ENCODE data around the gene PRR15L.

Gene PRR15L

GRCh38 chr17:47918006-47918405 is 39.7 kb downstream of the PRR15L start:
- H3K4me1 ChIP-seq (ENCODE audit: control insufficient read depth in 1 of 2, insufficient read depth in 2 of 2, low read length in 2 of 2): no peaks in the 10 kb centered on the region
- H2AFZ ChIP-seq (ENCODE audit: insufficient read depth, low read length, poor library complexity): no peak overlapping the region
- WGBS (ENCODE audit: extremely low coverage, insufficient coverage, insufficient read length): no CpG with 5 or more reads among the region's 2 CpGs
- H3K79me1 ChIP-seq (ENCODE audit: low read length): no peaks in the 10 kb centered on the region
- H3K27me3 ChIP-seq (ENCODE audit: insufficient read depth, low read length): no peaks in the 10 kb centered on the region
- H3K36me3 ChIP-seq (ENCODE audit: control insufficient read depth in 1 of 2, insufficient read depth in 2 of 2, low read length in 2 of 2): peaks cover 15 to 16% of the 10 kb centered on the region in 2 experiments
- H3K18ac ChIP-seq (ENCODE audit: low read length): no peak overlapping the region
- no peak overlapping the region for H4K8ac ChIP-seq (ENCODE audit: low read depth, low read length)
- no peaks in the 10 kb centered on the region for H3K9me3 ChIP-seq (ENCODE audit: insufficient read depth, low read depth, low read length)
- H3K4ac ChIP-seq (ENCODE audit: low read depth, low read length): no peak overlapping the region
- H3K4me3 ChIP-seq (ENCODE audit: low read depth, low read length): no peak overlapping the region
- H4K91ac ChIP-seq (ENCODE audit: low read depth, low read length): no peak overlapping the region
- H2BK5ac ChIP-seq (ENCODE audit: low read depth, low read length, poor library complexity): no peak overlapping the region
- no peak overlapping the region for H3K4me2 ChIP-seq (ENCODE audit: low read length)
- H2BK120ac ChIP-seq (ENCODE audit: insufficient read depth, low read length, poor library complexity): no peak overlapping the region
- no peak overlapping the region for H3K27ac ChIP-seq (ENCODE audit: low read depth, low read length)
- no peaks in the 10 kb centered on the region for H3K79me2 ChIP-seq (ENCODE audit: control insufficient read depth, insufficient read depth, low read length, poor library complexity)
- H2AK5ac ChIP-seq (ENCODE audit: low read length): no peak overlapping the region
- H3K14ac ChIP-seq (ENCODE audit: low read length): no peak overlapping the region
- no peak overlapping the region for H2BK12ac ChIP-seq (ENCODE audit: low read length)
- no peak for DNase-seq
- no peak overlapping the region for H3K9ac ChIP-seq (ENCODE audit: low read length)
- no peak overlapping the region for H3K23ac ChIP-seq (ENCODE audit: low read length)
- no peak overlapping the region for H4K12ac ChIP-seq (ENCODE audit: low read depth, low read length)

- Histone ChIP-seq H3K18ac (ENCODE audit: low read length) (no peak overlapping the region), H3K4me2 (ENCODE audit: low read length) (no peak overlapping the region), H2BK120ac (ENCODE audit: insufficient read depth, low read length, poor library complexity) (no peak overlapping the region), H4K12ac (ENCODE audit: low read depth, low read length) (no peak overlapping the region), H3K4me3 (ENCODE audit: low read depth, low read length) (no peak overlapping the region), H3K27ac (ENCODE audit: low read depth, low read length) (no peak overlapping the region), H2BK5ac (ENCODE audit: low read depth, low read length, poor library complexity) (no peak overlapping the region), H3K9me3 (ENCODE audit: insufficient read depth, low read depth, low read length) (no peaks in the 10 kb centered on the region), H3K79me2 (ENCODE audit: control insufficient read depth, insufficient read depth, low read length, poor library complexity) (no peaks in the 10 kb centered on the region), H4K8ac (ENCODE audit: low read depth, low read length) (no peak overlapping the region), H3K4ac (ENCODE audit: low read depth, low read length) (no peak overlapping the region), H3K23ac (ENCODE audit: low read length) (no peak overlapping the region), H4K91ac (ENCODE audit: low read depth, low read length) (no peak overlapping the region), H2BK12ac (ENCODE audit: low read length) (no peak overlapping the region), H3K9ac (ENCODE audit: low read length) (no peak overlapping the region), H3K36me3 (ENCODE audit: control insufficient read depth in 1 of 2, insufficient read depth in 2 of 2, low read length in 2 of 2) (peaks cover 13% of the 10 kb centered on the region in 2 experiments), H3K27me3 (ENCODE audit: insufficient read depth, low read length) (no peaks in the 10 kb centered on the region), H3K79me1 (ENCODE audit: low read length) (no peaks in the 10 kb centered on the region), H3K4me1 (ENCODE audit: control insufficient read depth in 1 of 2, insufficient read depth in 2 of 2, low read length in 2 of 2) (no peaks in the 10 kb centered on the region), H2AK5ac (ENCODE audit: low read length) (no peak overlapping the region), H2AFZ (ENCODE audit: insufficient read depth, low read length, poor library complexity) (no peak overlapping the region), H3K14ac (ENCODE audit: low read length) (no peak overlapping the region)
- WGBS (ENCODE audit: extremely low coverage, insufficient coverage, insufficient read length): no CpG with 5 or more reads among the region's 2 CpGs
- no peak for DNase-seq
Observed at GRCh38 chr17:47917581-47917980, 40.1 kb downstream of the PRR15L start.

- H2AK5ac ChIP-seq (ENCODE audit: low read length): no peak overlapping the region
- no CpG with 5 or more reads among the region's 19 CpGs for WGBS (ENCODE audit: extremely low coverage, insufficient coverage, insufficient read length)
Observed at GRCh38 chr17:47916489-47917208, 41.0 kb downstream of the PRR15L start.

GRCh38 chr17:47915776-47916398 is 41.8 kb downstream of the PRR15L start:
- WGBS (ENCODE audit: extremely low coverage, insufficient coverage, insufficient read length): no CpG with 5 or more reads among the region's 12 CpGs
- Histone ChIP-seq H4K8ac (ENCODE audit: low read depth, low read length) (no peak overlapping the region), H3K27ac (ENCODE audit: low read depth, low read length) (no peak overlapping the region), H3K79me1 (ENCODE audit: low read length) (no peaks in the 10 kb centered on the region), H2BK12ac (ENCODE audit: low read length) (no peak overlapping the region), H3K9ac (ENCODE audit: low read length) (no peak overlapping the region), H3K14ac (ENCODE audit: low read length) (no peak overlapping the region), H2AFZ (ENCODE audit: insufficient read depth, low read length, poor library complexity) (no peak overlapping the region), H3K4me3 (ENCODE audit: low read depth, low read length) (no peak overlapping the region), H3K18ac (ENCODE audit: low read length) (no peak overlapping the region), H3K9me3 (ENCODE audit: insufficient read depth, low read depth, low read length) (no peaks in the 10 kb centered on the region), H3K36me3 (ENCODE audit: control insufficient read depth in 1 of 2, insufficient read depth in 2 of 2, low read length in 2 of 2) (peaks cover 13% of the 10 kb centered on the region in 2 experiments), H3K4me2 (ENCODE audit: low read length) (no peak overlapping the region), H2AK5ac (ENCODE audit: low read length) (no peak overlapping the region), H4K12ac (ENCODE audit: low read depth, low read length) (no peak overlapping the region), H3K4ac (ENCODE audit: low read depth, low read length) (no peak overlapping the region), H3K27me3 (ENCODE audit: insufficient read depth, low read length) (no peaks in the 10 kb centered on the region), H2BK5ac (ENCODE audit: low read depth, low read length, poor library complexity) (no peak overlapping the region), H3K23ac (ENCODE audit: low read length) (no peak overlapping the region), H3K4me1 (ENCODE audit: control insufficient read depth in 1 of 2, insufficient read depth in 2 of 2, low read length in 2 of 2) (no peaks in the 10 kb centered on the region), H3K79me2 (ENCODE audit: control insufficient read depth, insufficient read depth, low read length, poor library complexity) (no peaks in the 10 kb centered on the region), H4K91ac (ENCODE audit: low read depth, low read length) (no peak overlapping the region), H2BK120ac (ENCODE audit: insufficient read depth, low read length, poor library complexity) (no peak overlapping the region)
- DNase-seq: no peak

More at GRCh38 chr17:47916489-47917208, 41.0 kb downstream of the PRR15L start:
- H3K4ac ChIP-seq (ENCODE audit: low read depth, low read length): no peak overlapping the region
- H3K36me3 ChIP-seq (ENCODE audit: control insufficient read depth in 1 of 2, insufficient read depth in 2 of 2, low read length in 2 of 2): peaks cover 13% of the 10 kb centered on the region in 2 experiments
- no peaks in the 10 kb centered on the region for H3K4me1 ChIP-seq (ENCODE audit: control insufficient read depth in 1 of 2, insufficient read depth in 2 of 2, low read length in 2 of 2)
- no peak overlapping the region for H4K8ac ChIP-seq (ENCODE audit: low read depth, low read length)
- H3K4me2 ChIP-seq (ENCODE audit: low read length): no peak overlapping the region
- no peak overlapping the region for H3K18ac ChIP-seq (ENCODE audit: low read length)
- no peaks in the 10 kb centered on the region for H3K9me3 ChIP-seq (ENCODE audit: insufficient read depth, low read depth, low read length)
- no peak overlapping the region for H2AFZ ChIP-seq (ENCODE audit: insufficient read depth, low read length, poor library complexity)
- H2BK5ac ChIP-seq (ENCODE audit: low read depth, low read length, poor library complexity): no peak overlapping the region
- no peaks in the 10 kb centered on the region for H3K79me1 ChIP-seq (ENCODE audit: low read length)
- H3K79me2 ChIP-seq (ENCODE audit: control insufficient read depth, insufficient read depth, low read length, poor library complexity): no peaks in the 10 kb centered on the region
- H3K4me3 ChIP-seq (ENCODE audit: low read depth, low read length): no peak overlapping the region
- DNase-seq: no peak
- no peak overlapping the region for H3K9ac ChIP-seq (ENCODE audit: low read length)
- no peak overlapping the region for H3K23ac ChIP-seq (ENCODE audit: low read length)
- no peak overlapping the region for H2BK12ac ChIP-seq (ENCODE audit: low read length)
- no peaks in the 10 kb centered on the region for H3K27me3 ChIP-seq (ENCODE audit: insufficient read depth, low read length)
- H2BK120ac ChIP-seq (ENCODE audit: insufficient read depth, low read length, poor library complexity): no peak overlapping the region
- H4K12ac ChIP-seq (ENCODE audit: low read depth, low read length): no peak overlapping the region
- H3K27ac ChIP-seq (ENCODE audit: low read depth, low read length): no peak overlapping the region
- no peak overlapping the region for H3K14ac ChIP-seq (ENCODE audit: low read length)
- no peak overlapping the region for H4K91ac ChIP-seq (ENCODE audit: low read depth, low read length)

All from trophoblast cell (in vitro differentiated cells and primary cell).